GM15510 (cell line): ENCODE data around the gene MAGI3.

Experiments used
- POLR2A ChIP-seq: IDR thresholded peaks from 3 replicates; pipeline ENCODE4 v1.6.1; 2011; ENCODE audit warnings: borderline replicate concordance; ENCODE audit not compliant: insufficient read length; ENCODE audit errors: extremely low read depth

The MAGI3 gene

DNA sequence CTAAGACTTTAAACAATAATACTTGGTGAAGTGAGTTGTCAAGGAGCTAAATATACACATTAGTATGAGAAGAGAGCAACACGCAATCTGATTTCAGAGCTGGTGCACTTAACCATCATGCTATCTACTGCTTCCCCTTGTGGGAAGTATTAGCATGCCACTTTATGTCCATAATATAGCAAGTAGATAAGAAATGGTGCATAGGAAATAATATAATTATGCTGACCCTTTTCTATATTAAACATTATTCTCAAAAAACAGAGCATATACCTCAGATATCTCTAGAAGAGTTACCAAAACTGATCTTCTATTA, 63.4 kb downstream of the MAGI3 start:
- TF ChIP-seq POLR2A: no peak

DNA sequence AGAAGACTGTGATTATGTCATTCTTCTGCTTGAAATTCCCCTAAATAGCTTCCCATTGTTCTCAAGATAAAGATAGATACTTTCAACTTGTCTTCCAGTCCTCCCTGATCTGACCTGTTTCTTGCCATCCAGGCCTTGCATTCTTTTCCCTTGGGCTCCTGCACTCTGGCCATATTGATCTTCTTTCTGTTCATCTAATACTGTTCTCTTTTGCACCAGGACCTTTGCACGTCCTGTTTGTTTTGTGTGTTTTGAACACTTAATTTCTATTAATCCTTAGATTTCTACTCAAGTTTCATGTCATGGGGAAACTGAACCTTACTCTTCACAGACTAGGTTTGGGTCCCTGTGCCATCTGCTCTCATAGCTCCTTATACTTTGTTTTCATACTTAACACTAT, 65.1 kb downstream of the MAGI3 start:
- no peak for TF ChIP-seq POLR2A

DNA sequence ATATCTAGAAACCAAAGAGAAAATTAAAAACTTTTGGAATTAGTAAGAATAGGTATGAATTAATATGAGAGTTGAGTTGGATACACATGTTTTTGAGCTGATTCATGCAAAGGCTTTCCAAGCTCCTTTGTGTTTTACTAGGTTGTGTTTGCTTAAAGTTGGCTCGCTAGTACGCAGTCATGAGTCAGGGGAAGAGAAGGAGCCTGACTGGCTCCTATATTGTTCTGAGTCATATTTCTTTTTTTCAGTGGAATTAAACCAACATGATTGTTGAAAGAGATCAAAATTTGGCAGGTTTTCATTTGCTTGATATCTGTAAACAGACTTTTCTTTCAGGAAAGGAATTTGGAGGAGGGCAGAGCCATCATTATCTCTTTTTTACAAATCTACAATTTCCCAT, 66.7 kb downstream of the MAGI3 start:
- TF ChIP-seq POLR2A: no peak

DNA sequence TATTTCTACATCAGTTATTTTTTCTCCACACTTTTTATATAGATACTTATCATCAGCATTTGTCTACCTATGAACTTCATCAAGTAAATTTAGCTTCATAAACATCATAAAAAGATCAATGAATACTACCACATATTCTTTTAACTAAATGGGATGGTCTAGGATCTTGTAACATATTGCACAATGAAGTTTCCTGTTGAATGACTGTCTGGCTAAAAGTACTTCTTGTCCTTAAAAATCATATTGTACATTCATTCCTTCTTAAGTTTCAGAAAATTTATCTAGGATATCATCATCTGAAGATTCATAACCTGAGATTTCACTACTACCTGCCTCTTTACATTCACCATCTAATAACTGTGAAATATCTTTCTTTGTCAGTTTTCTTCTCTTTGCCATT, 69.0 kb downstream of the MAGI3 start:
- no peak for TF ChIP-seq POLR2A

DNA sequence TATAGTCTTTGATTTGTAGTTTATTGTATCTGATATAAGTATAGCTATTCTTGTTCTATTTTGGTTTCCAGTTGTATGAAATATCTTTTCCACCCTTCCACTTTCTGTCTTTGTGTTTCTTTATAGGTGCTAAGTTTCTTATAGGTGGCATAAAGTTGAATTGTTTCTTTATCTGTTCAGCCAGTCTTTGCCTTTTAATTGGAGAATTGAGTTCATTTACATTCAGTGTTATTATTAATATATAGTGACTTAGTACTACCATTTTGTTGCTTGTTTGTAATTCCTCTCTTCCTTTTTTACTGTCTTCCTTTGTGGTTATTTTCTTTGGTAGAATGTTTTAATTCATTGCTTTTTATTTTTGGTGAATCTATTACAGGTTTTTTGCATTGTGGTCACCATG, 77.7 kb downstream of the MAGI3 start:
- no peak for TF ChIP-seq POLR2A

DNA sequence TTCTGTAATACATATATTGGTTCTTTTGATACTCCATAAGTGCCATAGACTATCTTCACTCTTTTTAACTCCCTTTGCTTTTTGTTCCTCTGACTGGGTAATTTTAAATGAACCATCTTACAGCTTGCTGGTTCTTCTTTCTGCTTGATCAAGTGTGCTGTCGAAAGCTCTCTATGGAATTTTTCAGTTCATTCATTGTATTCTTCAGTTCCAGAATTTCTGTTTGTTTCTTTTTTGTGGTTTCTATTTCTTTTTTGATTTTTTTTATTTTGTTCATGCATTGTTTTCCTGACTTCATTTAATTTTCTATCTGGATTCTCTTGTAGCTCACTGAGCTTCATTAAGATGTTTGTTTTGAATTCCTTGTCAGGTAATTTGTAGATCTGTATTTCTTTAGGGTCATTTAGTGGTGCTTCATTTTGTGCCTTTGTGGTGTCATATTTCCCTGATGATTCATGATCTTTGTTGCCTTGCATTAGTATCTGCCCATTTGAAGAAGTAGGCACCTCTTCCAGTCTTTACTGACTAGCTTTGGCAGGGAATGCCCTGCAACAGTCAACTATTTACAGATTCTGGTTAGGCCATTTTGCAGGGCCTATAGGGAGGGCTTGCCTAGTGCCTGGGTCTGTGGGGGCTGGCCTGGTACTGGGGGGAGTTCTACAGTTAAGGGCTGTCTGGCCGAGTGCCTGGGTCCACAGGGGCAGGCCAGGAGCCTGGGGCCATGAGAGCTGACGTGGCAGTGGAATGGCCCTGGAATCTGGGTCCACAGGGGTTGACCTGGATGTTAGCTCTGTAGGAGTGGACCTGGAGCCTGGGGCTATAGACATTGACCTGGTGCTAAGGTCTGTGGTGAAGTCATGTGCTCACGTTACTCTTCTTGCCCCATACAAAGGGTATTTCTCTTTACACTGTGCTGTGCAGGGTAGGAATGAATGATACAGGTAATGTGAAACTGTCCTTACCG, 89.7 kb downstream of the MAGI3 start:
- TF ChIP-seq POLR2A: no peak

DNA sequence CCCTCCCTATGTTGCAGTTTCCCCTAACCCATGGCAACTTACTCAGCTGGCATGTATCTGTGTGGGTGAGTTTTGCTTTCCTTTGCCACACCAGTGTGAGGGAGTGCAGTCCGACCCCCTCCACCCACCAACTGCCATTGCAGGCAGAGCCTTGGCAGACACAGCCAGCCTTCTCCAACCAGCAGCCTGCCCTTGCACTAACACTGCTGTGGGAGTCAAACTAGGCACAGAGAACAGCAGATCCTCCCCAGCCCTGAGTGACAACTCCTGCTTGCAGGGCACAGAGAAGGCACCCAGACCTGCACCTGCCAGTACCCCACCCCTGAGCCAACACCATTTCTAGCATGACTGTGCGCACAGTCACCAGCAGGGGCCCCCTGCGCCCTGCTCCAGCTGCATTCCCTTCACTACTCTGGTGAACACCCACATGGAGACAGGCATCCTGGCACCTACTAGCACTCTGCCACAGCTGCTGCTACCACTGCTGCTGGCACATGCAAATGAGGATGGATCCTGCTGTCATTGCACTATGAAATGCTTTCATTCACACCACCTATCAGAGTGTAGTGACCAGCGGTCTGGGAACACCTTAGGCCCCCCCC, 98.4 kb downstream of the MAGI3 start:
- TF ChIP-seq POLR2A: no peak

DNA sequence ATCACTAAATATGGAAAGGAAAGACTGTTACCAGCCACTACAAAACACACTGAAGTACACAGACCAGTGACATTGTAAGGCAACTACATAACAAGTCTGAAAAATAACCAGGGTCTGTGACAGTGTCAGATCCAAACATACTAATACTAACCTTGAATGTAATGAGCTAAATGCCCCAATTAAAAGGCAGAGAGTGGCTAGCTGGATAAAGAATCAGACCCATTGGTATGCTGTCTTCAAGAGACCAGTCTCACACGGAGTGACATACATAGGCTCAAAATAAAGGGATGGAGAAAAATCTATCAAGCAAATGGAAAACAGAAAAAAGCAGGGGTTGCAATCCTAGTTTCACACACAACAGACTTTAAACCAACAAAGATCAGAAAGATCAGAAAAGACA, 100.1 kb downstream of the MAGI3 start:
- TF ChIP-seq POLR2A: no peak

DNA sequence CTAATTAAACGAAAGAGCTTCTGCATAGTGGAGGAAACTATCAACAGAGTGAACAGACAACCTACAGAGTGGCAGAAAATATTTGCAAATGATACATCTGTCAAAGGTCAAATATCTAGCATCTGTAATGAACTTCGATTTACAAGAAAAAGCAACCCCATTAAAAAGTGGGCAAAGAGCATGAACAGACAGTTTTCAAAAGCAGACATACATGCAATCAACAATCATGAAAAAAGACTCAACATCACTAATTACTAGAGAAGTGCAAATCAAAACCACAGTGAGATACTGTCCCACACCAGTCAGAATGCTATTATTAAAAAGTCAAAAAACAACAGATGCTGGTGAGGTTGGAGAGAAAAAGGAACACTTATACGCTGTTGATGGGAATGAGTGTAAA, 103.2 kb downstream of the MAGI3 start:
- TF ChIP-seq POLR2A: no peak

DNA sequence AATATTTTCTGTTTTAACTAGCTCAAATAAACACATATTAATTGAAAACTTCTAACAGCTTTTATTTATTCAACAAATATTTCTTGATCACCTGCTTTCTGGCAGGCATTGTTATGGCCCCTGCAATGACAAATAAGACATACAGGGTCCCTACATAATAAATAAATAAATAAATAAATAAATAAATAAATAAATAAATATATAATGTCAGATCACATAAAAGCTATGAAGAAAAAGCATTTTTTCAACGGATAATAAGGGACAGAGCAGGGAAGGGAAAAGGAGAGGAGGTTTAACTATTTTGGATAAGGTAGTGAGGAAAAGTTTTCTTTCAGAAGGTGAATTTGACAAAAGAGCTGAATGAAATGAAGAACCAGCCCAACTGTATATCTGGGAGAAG, 115.0 kb downstream of the MAGI3 start:
- TF ChIP-seq POLR2A: no peak

DNA sequence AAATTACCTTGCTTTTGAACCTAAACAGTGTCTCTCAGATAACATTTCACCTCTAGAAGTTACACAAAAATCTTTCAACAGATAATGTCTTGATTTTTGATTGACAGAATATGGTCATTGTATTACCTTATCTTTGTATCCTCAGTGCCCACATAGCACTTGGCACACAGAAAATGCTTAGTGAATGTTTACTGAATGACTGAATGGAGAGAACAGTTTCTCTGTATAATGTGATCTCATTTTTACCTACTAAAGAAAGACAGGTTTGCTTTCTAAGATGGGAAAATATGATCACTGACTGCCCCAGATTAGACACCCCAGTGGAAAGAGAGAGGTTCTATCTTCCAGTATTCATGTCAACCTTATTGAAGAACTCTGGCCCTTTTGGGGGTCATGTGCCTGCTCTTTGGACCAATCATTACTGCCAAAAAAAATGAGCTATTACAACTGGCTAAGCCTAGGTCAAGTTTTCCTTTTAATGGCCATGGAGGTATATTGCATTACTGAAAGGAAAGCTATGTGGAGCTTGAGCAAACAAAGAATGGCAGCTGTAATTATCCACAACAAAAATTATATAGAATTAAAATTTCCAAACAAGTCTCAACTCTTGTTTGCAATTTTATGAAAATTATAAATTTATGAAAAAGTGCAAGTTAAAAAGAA, 117.4 kb downstream of the MAGI3 start:
- TF ChIP-seq POLR2A: no peak

DNA sequence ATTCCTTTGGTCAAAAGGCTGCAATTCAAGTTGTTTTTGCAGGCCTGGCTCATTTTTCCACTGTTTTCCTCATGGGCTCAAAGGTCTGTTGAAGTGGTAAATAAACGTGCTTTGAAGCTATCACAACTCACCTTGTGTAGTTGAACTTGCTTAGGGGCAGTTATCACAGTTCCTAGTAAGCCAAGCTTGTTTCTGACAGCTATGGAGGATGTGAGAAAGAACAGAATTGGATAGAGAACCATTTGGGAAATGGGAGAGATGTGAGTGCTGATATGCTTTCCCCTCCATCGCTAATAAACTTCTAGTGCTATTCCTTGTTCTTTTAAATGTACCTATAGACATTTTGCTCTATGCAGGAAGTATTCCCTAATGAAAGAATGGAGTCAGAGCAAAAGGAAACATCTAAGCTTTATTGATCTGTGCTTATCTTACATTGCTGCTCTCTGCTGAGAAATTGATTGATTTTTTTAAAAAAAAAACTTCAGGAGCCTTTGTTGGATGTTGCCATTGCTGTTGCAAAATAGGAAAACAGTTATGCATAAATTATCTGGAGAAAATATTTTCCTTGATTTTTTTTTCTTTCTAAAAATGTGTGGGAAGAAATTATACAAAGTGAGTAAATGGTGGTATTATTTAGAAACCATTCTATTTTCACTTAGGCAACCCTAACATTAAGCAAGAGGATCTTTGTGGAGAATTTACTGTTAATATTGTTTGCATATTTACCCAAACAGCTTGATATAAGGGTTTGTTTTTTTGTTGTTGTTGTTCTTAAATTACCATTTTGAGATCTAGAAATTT, 118.2 kb downstream of the MAGI3 start:
- TF ChIP-seq POLR2A: no peak

DNA sequence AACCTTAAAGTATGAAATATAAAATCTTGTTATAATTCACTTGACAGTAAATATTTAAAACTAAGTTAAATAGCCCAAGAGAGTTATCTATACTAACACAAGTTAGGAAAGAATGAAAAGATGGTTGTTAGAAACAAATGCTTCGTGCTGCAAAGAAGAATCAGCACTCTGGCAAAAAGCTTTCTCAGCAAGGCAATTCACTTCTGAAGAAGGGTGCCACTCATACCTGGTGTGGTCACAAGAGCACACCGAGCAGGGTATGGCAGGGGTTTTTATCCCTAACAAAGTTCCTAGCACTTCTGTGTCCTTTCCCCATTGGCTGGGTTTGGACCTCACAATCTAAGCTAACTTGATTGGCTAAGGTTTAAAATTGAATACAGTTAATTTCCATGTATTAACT, 121.0 kb downstream of the MAGI3 start:
- no peak for TF ChIP-seq POLR2A

DNA sequence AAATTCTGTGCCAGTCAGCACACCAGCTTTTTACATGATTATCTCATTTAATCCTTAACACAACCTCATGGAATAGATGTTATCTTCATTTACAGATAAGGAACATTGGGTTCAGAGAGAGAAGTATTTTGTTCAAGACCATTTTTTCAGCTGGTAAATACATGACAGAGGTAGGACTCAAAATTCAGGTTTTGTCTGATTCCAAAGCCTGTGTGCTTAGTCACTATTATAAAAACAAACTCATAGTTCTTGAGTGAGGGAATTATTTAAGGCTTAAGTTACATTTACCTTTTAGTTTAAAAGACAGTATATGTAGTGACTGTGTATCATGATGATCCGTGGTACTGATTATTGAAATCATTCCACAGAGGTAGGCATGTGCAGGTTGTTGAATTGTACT, 125.2 kb downstream of the MAGI3 start:
- TF ChIP-seq POLR2A: no peak

DNA sequence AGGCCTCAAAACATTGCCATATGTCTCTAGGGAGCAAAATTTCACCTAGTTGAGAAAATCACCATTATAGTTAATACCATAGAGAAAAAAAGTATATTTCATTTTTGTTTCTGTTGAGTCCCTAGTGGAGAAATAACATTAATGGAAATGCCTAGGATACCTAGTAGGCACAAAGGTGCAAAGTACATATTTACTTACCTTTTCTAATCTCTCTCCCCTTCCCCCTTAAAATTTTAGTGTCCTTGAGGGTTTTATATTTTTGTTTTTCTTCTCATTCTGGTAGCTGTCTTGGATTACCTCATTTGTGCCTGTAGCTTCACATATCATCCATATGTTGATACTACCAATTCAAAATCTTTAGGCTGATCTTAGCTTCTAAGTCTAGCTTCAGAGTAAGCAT, 127.0 kb downstream of the MAGI3 start:
- no peak for TF ChIP-seq POLR2A
